HL-60 (cell line): Measurements from ENCODE around the gene WIF1.

ENCODE experiments used
- DNase-seq, 2 experiments: peaks; one replicate each; pipeline ENCODE4 v3.0.0-alpha.2; 2010 to 2020; ENCODE audit warnings: low read depth in 1 of 2, low spot score in 1 of 2
- H3K27ac ChIP-seq: fragments of 250-450 bp; sonication (Bioruptor Pico); replicated peaks from 2 replicates; pipeline ENCODE4 v1.5.1; 2020; ENCODE audit warnings: mild to moderate bottlenecking, moderate library complexity
- H3K27me3 ChIP-seq: fragments of 250-450 bp; sonication (Bioruptor Pico); 2 replicates; pipeline ENCODE4 v1.5.1; 2021; ENCODE audit warnings: mild to moderate bottlenecking, moderate library complexity; ENCODE audit not compliant: insufficient read depth, poor library complexity, severe bottlenecking
- H3K4me3 ChIP-seq: replicated peaks from 2 replicates; pipeline ENCODE4 v1.5.1; 2011; ENCODE audit warnings: mild to moderate bottlenecking, control low read depth, low read length; ENCODE audit not compliant: insufficient read depth
- GABPA ChIP-seq: IDR thresholded peaks from 2 replicates; pipeline ENCODE4 v1.6.1; 2012; ENCODE audit warnings: low read depth
- POLR2AphosphoS5 ChIP-seq: IDR thresholded peaks from 2 replicates; pipeline ENCODE4 v1.6.1; 2012; ENCODE audit warnings: low read depth
- SPI1 ChIP-seq: IDR thresholded peaks from 2 replicates; pipeline ENCODE4 v1.6.1; 2012; ENCODE audit warnings: low read depth, mild to moderate bottlenecking, borderline replicate concordance
- TF ChIP-seq, protein P1 (sequence below): IDR thresholded peaks from 2 replicates; pipeline ENCODE4 v1.6.1; 2012; ENCODE audit warnings: low read depth; ENCODE audit not compliant: insufficient replicate concordance
- TF ChIP-seq, protein P2 (sequence below): IDR thresholded peaks from one replicate; pipeline ENCODE4 v1.5.1; 2011; ENCODE audit warnings: low read length, control low read depth, inconsistent platforms; ENCODE audit not compliant: insufficient read depth

The WIF1 gene

DNA sequence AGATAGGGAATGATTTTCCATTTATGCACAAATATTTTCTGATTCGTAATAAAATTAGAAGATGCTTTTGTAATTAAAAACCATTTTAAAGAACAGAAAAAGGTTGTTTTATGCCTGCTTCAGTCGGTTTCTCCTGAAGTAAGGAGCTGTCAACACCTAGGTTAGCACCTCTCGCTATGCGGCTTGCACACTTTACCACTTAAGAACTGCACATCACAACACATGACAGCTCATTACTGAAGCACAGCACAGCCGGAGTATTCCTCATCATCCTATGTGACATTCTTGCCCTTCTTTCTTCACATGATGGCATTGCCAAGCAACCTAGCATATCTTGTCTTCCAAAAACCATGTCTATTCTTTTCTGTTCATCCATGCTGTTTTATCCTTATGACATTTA lies 5.4 kb upstream of the WIF1 start:
- Histone ChIP-seq H3K27ac (no peak overlapping the region), H3K4me3 (no peak overlapping the region), H3K27me3 (peaks cover 2% of the 10 kb centered on the region)
- TF ChIP-seq, protein P1, sequence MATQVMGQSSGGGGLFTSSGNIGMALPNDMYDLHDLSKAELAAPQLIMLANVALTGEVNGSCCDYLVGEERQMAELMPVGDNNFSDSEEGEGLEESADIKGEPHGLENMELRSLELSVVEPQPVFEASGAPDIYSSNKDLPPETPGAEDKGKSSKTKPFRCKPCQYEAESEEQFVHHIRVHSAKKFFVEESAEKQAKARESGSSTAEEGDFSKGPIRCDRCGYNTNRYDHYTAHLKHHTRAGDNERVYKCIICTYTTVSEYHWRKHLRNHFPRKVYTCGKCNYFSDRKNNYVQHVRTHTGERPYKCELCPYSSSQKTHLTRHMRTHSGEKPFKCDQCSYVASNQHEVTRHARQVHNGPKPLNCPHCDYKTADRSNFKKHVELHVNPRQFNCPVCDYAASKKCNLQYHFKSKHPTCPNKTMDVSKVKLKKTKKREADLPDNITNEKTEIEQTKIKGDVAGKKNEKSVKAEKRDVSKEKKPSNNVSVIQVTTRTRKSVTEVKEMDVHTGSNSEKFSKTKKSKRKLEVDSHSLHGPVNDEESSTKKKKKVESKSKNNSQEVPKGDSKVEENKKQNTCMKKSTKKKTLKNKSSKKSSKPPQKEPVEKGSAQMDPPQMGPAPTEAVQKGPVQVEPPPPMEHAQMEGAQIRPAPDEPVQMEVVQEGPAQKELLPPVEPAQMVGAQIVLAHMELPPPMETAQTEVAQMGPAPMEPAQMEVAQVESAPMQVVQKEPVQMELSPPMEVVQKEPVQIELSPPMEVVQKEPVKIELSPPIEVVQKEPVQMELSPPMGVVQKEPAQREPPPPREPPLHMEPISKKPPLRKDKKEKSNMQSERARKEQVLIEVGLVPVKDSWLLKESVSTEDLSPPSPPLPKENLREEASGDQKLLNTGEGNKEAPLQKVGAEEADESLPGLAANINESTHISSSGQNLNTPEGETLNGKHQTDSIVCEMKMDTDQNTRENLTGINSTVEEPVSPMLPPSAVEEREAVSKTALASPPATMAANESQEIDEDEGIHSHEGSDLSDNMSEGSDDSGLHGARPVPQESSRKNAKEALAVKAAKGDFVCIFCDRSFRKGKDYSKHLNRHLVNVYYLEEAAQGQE: no peak
- TF ChIP-seq, protein P2, sequence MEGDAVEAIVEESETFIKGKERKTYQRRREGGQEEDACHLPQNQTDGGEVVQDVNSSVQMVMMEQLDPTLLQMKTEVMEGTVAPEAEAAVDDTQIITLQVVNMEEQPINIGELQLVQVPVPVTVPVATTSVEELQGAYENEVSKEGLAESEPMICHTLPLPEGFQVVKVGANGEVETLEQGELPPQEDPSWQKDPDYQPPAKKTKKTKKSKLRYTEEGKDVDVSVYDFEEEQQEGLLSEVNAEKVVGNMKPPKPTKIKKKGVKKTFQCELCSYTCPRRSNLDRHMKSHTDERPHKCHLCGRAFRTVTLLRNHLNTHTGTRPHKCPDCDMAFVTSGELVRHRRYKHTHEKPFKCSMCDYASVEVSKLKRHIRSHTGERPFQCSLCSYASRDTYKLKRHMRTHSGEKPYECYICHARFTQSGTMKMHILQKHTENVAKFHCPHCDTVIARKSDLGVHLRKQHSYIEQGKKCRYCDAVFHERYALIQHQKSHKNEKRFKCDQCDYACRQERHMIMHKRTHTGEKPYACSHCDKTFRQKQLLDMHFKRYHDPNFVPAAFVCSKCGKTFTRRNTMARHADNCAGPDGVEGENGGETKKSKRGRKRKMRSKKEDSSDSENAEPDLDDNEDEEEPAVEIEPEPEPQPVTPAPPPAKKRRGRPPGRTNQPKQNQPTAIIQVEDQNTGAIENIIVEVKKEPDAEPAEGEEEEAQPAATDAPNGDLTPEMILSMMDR: no peak
- TF ChIP-seq GABPA (no peak), POLR2AphosphoS5 (no peak), SPI1 (no peak)
- no peak for DNase-seq

DNA sequence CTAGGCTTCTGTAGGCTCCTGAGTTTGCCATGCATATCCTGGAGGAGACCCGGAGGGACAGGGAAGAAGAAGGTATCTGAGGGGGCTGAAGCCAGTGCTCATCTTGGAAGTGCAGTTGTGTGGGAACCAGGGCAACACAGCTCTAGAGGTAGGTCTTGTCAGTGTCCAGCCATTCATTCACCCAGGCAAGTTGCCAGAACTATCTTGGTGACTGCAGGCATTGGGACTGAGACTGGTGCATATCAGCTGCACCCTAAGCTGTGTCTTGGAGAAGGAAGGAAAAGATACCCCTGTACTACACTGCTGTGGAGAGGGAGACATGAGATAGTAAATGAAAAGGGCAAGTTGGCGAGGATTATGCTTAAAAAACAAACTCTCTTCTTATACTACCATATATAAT lies 4.9 kb upstream of the WIF1 start:
- Histone ChIP-seq H3K4me3 (no peak overlapping the region), H3K27ac (no peak overlapping the region), H3K27me3 (peaks cover 5% of the 10 kb centered on the region)
- no peak for DNase-seq
- TF ChIP-seq SPI1 (no peak), POLR2AphosphoS5 (no peak), GABPA (no peak)
- TF ChIP-seq, protein P1: no peak
- TF ChIP-seq, protein P2: no peak

DNA sequence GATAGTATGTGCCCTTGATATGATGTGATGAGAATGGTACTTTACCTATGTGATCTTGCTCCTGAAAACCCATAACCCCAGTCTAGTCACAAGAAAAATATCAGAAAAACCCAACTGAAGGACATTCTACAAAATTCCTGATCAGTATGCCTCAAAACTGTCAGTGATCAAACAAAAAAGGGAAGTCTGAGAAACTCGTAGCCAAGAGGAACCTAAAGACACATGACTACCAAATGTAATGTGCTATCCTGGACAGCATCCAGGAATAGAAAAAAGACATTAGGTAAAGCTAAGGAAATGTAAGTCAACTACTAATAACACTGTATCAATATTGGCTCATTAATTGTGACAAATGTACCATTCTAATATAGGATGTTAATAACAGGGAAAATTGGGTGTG lies 4.1 kb upstream of the WIF1 start:
- peak in 1 of 2 experiments; percentile 17 for DNase-seq
- TF ChIP-seq SPI1 (peak; percentile 96), GABPA (no peak), POLR2AphosphoS5 (no peak)
- TF ChIP-seq, protein P1: no peak
- TF ChIP-seq, protein P2: no peak
- H3K4me3 ChIP-seq: no peak overlapping the region
- no peak overlapping the region for H3K27ac ChIP-seq
- peaks cover 12% of the 10 kb centered on the region for H3K27me3 ChIP-seq
